ENCODE measurements around the gene ELOB.

The ELOB gene

GRCh38 chr16:2799205-2799858, 22.3 kb upstream of the ELOB start:
- H3K27me3 ChIP-seq (ENCODE audit: insufficient read depth, low read length, poor library complexity, severe bottlenecking): no peaks in the 10 kb centered on the region
- no peaks in the 10 kb centered on the region for H3F3A ChIP-seq (ENCODE audit: low read depth)
- H3K36me3 ChIP-seq (ENCODE audit: insufficient read depth, low read length): no peaks in the 10 kb centered on the region
- H3K9ac ChIP-seq (ENCODE audit: low read depth, low read length, poor library complexity, severe bottlenecking): no peak overlapping the region
- no peak overlapping the region for H2AFZ ChIP-seq (ENCODE audit: low read length)
- H4K20me1 ChIP-seq (ENCODE audit: insufficient read depth, low read length, poor library complexity, severe bottlenecking): no peaks in the 10 kb centered on the region
- H3K79me2 ChIP-seq (ENCODE audit: insufficient read depth, low read length): no peaks in the 10 kb centered on the region
- H3K4me3 ChIP-seq (ENCODE audit: low read length, poor library complexity, severe bottlenecking): no peak overlapping the region
- H3K4me1 ChIP-seq (ENCODE audit: insufficient read depth, low read length, poor library complexity, severe bottlenecking): no peaks in the 10 kb centered on the region
- H3K9me2 ChIP-seq (replicated peaks; ENCODE audit: low read depth, low read length): no peaks in the 10 kb centered on the region
- TF ChIP-seq EZH2phosphoT487 (IDR thresholded peaks at IDR 0.05; ENCODE audit: borderline replicate concordance): no peak
- no peak for TF ChIP-seq CTCF (conservative IDR thresholded peaks at IDR 0.05; ENCODE audit: low read length)
- H3K9me3 ChIP-seq (ENCODE audit: insufficient read depth, low read depth, low read length): no peaks in the 10 kb centered on the region
- no peak overlapping the region for H3K4me2 ChIP-seq (ENCODE audit: low read depth, low read length, poor library complexity, severe bottlenecking)

GRCh38 chr16:2798723-2799204, 21.7 kb upstream of the ELOB start:
- H3K36me3 ChIP-seq (ENCODE audit: insufficient read depth, low read length): no peaks in the 10 kb centered on the region
- H3K27me3 ChIP-seq (ENCODE audit: insufficient read depth, low read length, poor library complexity, severe bottlenecking): no peaks in the 10 kb centered on the region
- TF ChIP-seq CTCF (conservative IDR thresholded peaks at IDR 0.05; ENCODE audit: low read length) (no peak), EZH2phosphoT487 (IDR thresholded peaks at IDR 0.05; ENCODE audit: borderline replicate concordance) (no peak)
- no peaks in the 10 kb centered on the region for H3K4me1 ChIP-seq (ENCODE audit: insufficient read depth, low read length, poor library complexity, severe bottlenecking)
- H4K20me1 ChIP-seq (ENCODE audit: insufficient read depth, low read length, poor library complexity, severe bottlenecking): no peaks in the 10 kb centered on the region
- no peaks in the 10 kb centered on the region for H3F3A ChIP-seq (ENCODE audit: low read depth)
- no peak overlapping the region for H3K4me3 ChIP-seq (ENCODE audit: low read length, poor library complexity, severe bottlenecking)
- H3K9me2 ChIP-seq (replicated peaks; ENCODE audit: low read depth, low read length): no peaks in the 10 kb centered on the region
- no peak overlapping the region for H3K4me2 ChIP-seq (ENCODE audit: low read depth, low read length, poor library complexity, severe bottlenecking)
- no peaks in the 10 kb centered on the region for H3K79me2 ChIP-seq (ENCODE audit: insufficient read depth, low read length)
- H3K9ac ChIP-seq (ENCODE audit: low read depth, low read length, poor library complexity, severe bottlenecking): no peak overlapping the region
- H3K9me3 ChIP-seq (ENCODE audit: insufficient read depth, low read depth, low read length): no peaks in the 10 kb centered on the region
- no peak overlapping the region for H2AFZ ChIP-seq (ENCODE audit: low read length)

GRCh38 chr16:2795395-2796143, 18.5 kb upstream of the ELOB start:
- Histone ChIP-seq H3K4me2 (ENCODE audit: low read depth, low read length, poor library complexity, severe bottlenecking) (no peak overlapping the region), H3K9ac (ENCODE audit: low read depth, low read length, poor library complexity, severe bottlenecking) (no peak overlapping the region), H3K9me2 (replicated peaks; ENCODE audit: low read depth, low read length) (no peaks in the 10 kb centered on the region), H3K36me3 (ENCODE audit: insufficient read depth, low read length) (no peaks in the 10 kb centered on the region), H3K4me3 (ENCODE audit: low read length, poor library complexity, severe bottlenecking) (no peak overlapping the region), H2AFZ (ENCODE audit: low read length) (no peak overlapping the region), H3K4me1 (ENCODE audit: insufficient read depth, low read length, poor library complexity, severe bottlenecking) (no peaks in the 10 kb centered on the region), H3K9me3 (ENCODE audit: insufficient read depth, low read depth, low read length) (no peaks in the 10 kb centered on the region), H3F3A (ENCODE audit: low read depth) (no peaks in the 10 kb centered on the region), H4K20me1 (ENCODE audit: insufficient read depth, low read length, poor library complexity, severe bottlenecking) (no peaks in the 10 kb centered on the region), H3K79me2 (ENCODE audit: insufficient read depth, low read length) (no peaks in the 10 kb centered on the region), H3K27me3 (ENCODE audit: insufficient read depth, low read length, poor library complexity, severe bottlenecking) (no peaks in the 10 kb centered on the region)
- TF ChIP-seq CTCF (conservative IDR thresholded peaks at IDR 0.05; ENCODE audit: low read length) (no peak), EZH2phosphoT487 (IDR thresholded peaks at IDR 0.05; ENCODE audit: borderline replicate concordance) (no peak)
